Cardiac muscle cell (in vitro differentiated cells and primary cell): ENCODE results near the gene BCKDHB. TPM values are rescaled to one million over a fixed set of nuclear protein-coding genes. Genes with fewer than 3 reads are reported as not detected.
A peak's percentile ranks its signal among the peaks of the same experiment; 100 is the strongest.

ENCODE experiments used
- DNase-seq, 2 donors: peaks; one replicate each; pipeline versions ENCODE4 v3.0.0 to v3.0.0-alpha.2; 2010 to 2017; ENCODE audit warnings: low read depth in 1 of 2, low spot score in 1 of 2
- H3K27ac ChIP-seq: fragments of 200-600 bp; sonication (generic); 2 replicates; pipeline ENCODE4 v1.5.1; 2016
- H3K27me3 ChIP-seq: fragments of 200-600 bp; sonication (generic); 2 replicates; pipeline ENCODE4 v1.6.0; 2016; ENCODE audit warnings: control low read depth
- H3K36me3 ChIP-seq: fragments of 200-600 bp; sonication (generic); 2 replicates; pipeline ENCODE4 v1.5.1; 2016; ENCODE audit warnings: control low read depth
- H3K4me1 ChIP-seq: fragments of 200-600 bp; sonication (generic); 2 replicates; pipeline ENCODE4 v1.8.1; 2017; ENCODE audit warnings: low read depth, mild to moderate bottlenecking, mixed run types
- H3K4me3 ChIP-seq: fragments of 200-600 bp; sonication (generic); 2 replicates; pipeline ENCODE4 v1.5.1; 2016; ENCODE audit warnings: mild to moderate bottlenecking
- H3K9me3 ChIP-seq: fragments of 200-600 bp; sonication (generic); 2 replicates; pipeline ENCODE4 v1.5.1; 2017; ENCODE audit warnings: low read depth, mild to moderate bottlenecking, control low read depth
- polyA plus RNA-seq: library from polyadenylated mRNA; unstranded; fragments of >200 nt; fragmentation: Nextera tagmentation; extraction: Ambion mirVana; gene quantifications from 2 replicates; pipeline ENCODE4 v1.2.1, GENCODE V29; 2016
- total RNA-seq: library from RNA; depleted of rRNA; stranded (reverse); fragments of >200 nt; gene quantifications from 2 replicates; pipeline ENCODE4 v1.2.3, GENCODE V29; 2016
- TF ChIP-seq, protein P1 (sequence below): IDR thresholded peaks from 2 replicates; pipeline ENCODE4 v1.5.1; 2012; ENCODE audit warnings: low read depth, mild to moderate bottlenecking, low read length

The BCKDHB gene
- total and polyA plus RNA-seq, 2 experiments from 2014 or later, result 27.8 to 37.4 TPM

DNA sequence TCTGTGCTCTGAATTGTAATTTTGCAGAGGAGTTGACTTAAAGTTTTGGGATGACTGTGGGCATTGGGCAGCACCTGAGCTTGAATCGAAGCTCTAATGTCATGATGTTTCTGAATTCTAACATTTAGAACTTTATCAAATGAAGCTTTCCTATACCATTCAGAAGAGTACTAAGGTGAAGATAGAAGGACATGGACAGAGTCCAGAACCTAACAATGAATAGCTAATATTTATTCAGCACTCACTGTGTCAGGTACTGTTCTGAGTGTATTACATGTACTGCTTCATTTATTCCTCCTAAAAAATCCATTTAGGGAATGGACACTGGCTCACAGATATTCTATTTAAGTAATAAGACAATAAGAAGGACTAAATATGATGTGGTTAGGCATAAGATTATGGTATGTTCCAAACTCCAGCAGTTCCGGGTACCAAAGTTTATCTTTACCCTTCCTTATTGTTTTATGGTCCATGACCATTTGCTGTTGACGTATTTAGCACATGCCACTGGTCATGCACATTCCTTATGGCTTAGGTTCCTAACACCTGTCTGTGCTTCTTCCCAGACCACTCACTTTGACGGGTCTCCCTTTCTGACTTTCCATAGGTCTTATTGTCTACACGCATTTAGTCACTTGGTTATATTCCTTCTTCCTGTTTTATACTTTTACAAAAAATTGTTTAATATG is 20.3 kb downstream of the BCKDHB start:
- Histone ChIP-seq H3K27ac (no peak overlapping the region), H3K27me3 (no peaks in the 10 kb centered on the region), H3K9me3 (no peaks in the 10 kb centered on the region)

DNA sequence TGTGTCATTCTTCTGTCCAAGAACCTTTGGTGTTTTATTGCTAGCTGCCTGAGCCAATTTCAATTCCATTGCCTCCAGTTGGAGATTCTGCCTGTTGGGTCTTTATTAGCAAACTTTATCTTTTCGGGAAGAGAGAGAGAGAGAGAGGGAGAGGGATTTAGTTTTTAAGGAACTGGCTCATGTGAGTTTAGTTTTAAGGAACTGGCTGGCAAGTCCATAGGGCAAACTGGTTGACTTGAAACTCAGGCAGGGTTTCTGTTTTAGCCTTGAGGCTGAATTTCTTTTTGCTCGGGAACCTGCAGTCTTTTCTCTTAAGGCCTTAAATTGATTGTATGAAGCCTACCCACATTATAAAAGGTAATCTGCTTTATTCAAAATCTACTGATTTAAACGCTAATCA is 23.0 kb downstream of the BCKDHB start:
- Histone ChIP-seq H3K4me1 (no peaks in the 10 kb centered on the region), H3K27ac (no peak overlapping the region), H3K27me3 (no peaks in the 10 kb centered on the region), H3K36me3 (no peaks in the 10 kb centered on the region), H3K9me3 (no peaks in the 10 kb centered on the region), H3K4me3 (no peak overlapping the region)
- no peak for DNase-seq
- TF ChIP-seq, protein P1, sequence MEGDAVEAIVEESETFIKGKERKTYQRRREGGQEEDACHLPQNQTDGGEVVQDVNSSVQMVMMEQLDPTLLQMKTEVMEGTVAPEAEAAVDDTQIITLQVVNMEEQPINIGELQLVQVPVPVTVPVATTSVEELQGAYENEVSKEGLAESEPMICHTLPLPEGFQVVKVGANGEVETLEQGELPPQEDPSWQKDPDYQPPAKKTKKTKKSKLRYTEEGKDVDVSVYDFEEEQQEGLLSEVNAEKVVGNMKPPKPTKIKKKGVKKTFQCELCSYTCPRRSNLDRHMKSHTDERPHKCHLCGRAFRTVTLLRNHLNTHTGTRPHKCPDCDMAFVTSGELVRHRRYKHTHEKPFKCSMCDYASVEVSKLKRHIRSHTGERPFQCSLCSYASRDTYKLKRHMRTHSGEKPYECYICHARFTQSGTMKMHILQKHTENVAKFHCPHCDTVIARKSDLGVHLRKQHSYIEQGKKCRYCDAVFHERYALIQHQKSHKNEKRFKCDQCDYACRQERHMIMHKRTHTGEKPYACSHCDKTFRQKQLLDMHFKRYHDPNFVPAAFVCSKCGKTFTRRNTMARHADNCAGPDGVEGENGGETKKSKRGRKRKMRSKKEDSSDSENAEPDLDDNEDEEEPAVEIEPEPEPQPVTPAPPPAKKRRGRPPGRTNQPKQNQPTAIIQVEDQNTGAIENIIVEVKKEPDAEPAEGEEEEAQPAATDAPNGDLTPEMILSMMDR, result no peak

More for the DNA sequence above, 20.3 kb downstream of the BCKDHB start:
- Histone ChIP-seq H3K4me1 (no peaks in the 10 kb centered on the region), H3K36me3 (no peaks in the 10 kb centered on the region), H3K4me3 (no peak overlapping the region)
- TF ChIP-seq, protein P1, result no peak
- no peak for DNase-seq

DNA sequence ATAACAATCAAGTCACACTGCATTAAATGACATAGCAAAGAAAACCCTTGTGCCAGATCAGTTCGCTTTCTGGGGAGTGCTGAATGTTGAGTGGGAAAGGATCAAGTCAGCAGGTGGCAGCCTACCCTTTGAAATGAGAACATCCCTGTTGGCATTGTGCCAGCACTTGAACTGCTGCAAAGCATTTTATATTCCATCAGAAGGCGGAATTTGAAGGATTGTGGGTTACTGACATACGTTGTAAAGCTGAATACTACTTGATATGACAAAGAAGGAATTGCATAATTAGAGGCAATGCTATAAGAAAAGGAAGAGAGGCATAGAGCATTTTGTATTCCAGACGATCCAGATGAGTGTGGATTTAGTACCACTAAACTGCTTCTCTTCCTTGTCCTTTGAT is 26.5 kb downstream of the BCKDHB start:
- H3K27ac ChIP-seq, result no peak overlapping the region
- no peaks in the 10 kb centered on the region for H3K4me1 ChIP-seq
- H3K27me3 ChIP-seq, result no peaks in the 10 kb centered on the region
- H3K9me3 ChIP-seq, result no peaks in the 10 kb centered on the region
- TF ChIP-seq, protein P1, result peak; percentile 52
- no peak overlapping the region for H3K4me3 ChIP-seq
- DNase-seq, result peak; percentile 76 to 84
- H3K36me3 ChIP-seq, result no peaks in the 10 kb centered on the region

DNA sequence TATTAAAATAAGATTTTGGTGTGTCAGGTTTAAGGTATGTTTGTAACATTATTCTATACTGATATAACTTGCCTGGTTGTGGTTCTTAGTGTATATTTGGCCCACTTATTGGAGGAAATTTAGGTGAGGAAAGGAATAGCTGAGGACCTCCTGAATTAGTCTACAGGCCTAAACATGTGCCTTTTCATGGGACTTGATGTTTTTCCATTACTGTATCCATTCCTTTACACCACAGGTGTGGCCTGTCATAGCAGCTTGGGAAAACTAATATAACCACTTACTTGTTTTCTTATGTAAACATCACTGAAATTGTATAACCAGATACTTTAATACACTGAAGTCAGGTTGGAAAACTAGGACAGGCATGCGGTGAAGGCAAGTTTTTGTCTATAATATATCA is 27.6 kb downstream of the BCKDHB start:
- H3K4me1 ChIP-seq, result no peaks in the 10 kb centered on the region
- H3K9me3 ChIP-seq, result no peaks in the 10 kb centered on the region
- no peak for DNase-seq
- TF ChIP-seq, protein P1, result no peak
- H3K36me3 ChIP-seq, result no peaks in the 10 kb centered on the region
- no peaks in the 10 kb centered on the region for H3K27me3 ChIP-seq
- no peak overlapping the region for H3K27ac ChIP-seq
- H3K4me3 ChIP-seq, result no peak overlapping the region

DNA sequence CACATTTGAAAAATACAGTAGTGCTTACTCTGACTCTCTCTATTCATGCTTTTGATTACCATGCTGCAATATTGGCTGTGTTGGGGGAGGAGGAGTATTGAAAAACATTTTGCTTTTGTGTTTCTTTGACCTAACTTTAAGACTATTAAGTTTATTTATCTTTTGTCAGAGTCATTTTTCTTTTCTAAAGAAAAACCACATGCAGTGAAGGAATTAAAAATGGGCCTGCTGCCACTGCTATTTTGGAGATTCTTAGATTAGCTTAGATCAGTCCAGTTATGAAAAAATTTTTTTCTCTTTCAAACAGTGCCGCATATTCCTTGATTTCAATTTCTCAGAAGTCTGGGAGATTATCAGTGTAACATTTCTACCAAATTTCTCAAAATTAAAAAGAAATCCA is 36.1 kb downstream of the BCKDHB start:
- TF ChIP-seq, protein P1, result no peak
- Histone ChIP-seq H3K9me3 (no peaks in the 10 kb centered on the region), H3K27me3 (no peaks in the 10 kb centered on the region), H3K27ac (no peak overlapping the region), H3K4me3 (no peak overlapping the region), H3K4me1 (no peaks in the 10 kb centered on the region), H3K36me3 (no peaks in the 10 kb centered on the region)
- DNase-seq, result no peak
